GM04503 (cell line): ENCODE data around the gene FAM219B.

Source experiments
- DNase-seq: peaks from one replicate; pipeline ENCODE4 v3.0.0-alpha.2; 2012; ENCODE audit warnings: low read depth

The FAM219B gene

DNA sequence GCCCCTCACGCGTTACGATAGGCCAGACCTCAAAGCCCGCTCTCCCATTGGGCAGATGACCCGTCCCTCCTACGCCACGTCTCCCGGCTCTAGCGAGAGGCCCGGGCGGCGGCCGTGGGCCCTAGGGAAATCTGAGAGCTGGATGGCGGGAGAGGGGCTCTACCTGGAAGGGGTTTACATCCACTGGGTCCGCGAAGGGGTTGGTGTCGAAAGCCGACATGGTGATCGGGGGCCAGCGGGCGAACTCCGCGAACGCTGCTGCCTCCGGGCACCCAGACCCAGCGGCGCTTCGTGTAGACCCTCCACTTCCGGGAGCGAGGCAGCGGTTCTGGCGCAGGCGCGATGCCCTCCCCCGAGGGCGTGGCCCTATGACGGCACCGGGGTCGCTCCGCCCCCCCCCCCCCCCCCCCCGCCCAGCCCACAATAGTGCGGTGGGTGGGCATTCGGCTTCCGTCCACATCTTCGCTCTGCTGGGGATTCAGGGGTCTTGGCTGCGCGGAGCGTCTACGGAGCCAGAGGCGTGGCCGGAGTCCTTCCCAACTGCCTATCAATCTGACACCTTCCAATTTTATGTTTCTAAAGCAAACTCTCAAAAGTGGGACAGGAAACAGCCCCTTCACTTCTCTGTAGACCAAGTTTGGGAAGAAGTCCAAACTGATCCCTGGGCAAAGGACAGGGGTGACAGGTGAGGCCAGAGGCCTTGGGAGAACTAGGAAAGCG lies 33.5 kb downstream of the FAM219B start, which contains the start of gene SCAMP2:
TSS of gene SCAMP2 (minus strand) at position 330 of the 720 bp plus-strand sequence. CDS start at position 220, 110 bp downstream.
- peak; percentile 76 for DNase-seq

DNA sequence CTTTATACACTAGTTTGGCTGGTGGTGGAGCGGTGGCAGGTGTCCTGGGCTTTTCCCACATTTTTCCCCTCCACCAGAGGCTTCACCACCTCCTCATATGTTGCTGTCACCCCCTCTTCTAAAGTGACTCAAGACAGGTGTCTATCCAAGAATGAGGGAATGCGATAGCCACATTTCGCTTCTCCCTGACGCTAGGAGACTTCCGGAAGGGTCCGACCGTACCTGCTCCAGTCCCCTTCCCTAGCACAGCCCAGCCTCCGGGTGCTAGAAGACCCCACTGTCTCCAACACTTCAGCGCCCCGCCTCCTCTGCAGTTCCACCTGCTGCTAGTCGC lies 34.0 kb downstream of the FAM219B start:
- no peak for DNase-seq

DNA sequence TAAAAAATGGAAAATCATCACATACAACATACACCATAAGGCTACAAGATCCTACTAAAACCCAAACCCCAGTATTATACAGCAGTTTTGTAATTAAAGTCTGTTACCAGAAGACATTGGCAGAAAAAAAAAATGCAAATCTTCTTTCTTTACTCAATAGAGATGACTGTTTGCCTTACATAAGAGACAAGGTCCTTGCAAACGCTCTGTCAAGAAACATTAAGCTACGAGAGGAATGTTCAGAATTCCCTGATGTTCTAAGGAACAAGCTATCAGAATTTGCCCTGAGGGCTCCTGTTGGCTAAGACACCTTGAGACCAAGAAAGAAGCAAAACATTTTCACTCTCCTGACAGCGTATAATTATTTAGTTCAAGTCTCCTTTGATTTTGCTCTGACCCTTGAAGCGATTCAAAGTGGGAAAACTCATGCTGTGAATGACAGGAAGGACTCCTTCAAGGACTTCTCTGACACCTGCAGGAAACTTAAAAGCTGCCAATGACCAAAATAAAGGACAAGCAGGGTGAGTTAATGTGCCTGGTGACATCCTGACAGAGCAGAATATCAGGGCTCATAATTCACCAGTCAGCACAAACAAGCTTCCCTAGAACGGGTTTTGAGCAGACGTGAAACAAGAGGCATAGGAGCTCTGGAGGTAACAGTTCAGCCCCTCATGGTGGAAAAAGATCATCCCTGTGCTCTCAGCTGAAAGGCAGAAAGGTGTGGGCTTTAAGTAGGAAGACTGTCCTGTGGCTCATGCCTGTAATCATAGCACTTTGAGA lies 36.0 kb downstream of the FAM219B start:
- DNase-seq = peak; percentile 10

DNA sequence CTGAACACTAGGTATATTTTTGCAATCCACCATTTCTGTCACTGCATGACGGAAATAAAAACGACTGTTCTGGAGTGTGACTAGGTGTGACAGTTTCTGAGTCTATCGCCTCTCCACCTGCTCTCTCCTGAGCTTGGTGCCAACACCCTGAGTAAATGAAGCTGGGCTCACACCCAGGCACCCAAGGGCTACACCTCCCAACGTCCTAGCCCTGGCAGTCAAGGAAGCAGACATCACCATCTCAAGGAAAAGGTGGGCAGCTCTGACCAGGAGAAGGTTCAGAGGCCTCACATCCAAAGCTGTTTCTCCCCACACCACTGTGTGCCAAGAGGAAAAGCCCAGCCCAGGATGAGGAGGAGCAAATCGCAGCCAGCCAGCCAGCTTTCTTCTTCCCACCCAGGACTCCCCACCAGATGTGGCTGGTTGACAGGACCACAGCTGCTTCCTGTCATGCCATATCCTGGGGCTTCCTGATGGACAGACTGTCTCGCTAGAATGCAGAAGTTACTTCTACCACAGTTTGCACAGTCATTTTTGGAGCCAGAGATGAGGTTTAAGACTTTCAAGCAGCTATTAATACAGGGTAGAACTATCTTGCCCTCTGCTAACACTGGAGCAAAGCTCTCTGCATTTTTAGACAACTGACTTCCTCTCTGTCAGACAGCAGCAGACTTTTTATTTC lies 36.8 kb downstream of the FAM219B start:
- DNase-seq = no peak

DNA sequence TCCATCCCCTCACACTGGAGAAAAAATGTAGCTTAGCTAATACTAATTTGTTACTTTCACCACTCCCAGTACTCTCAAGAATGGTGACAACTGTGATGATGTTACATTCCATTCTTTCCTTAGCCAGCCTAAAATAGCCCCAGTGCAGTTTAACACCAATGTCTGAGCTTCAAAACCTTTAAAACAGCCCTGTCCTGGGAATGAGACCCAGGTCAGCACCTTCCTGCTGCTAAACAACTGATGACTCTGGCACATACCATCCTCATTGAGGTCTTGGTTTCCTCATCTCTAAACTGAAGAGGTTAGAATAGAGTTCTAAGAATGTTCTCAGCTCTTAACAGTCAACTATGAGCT lies 37.3 kb downstream of the FAM219B start:
- DNase-seq = peak; percentile 15

DNA sequence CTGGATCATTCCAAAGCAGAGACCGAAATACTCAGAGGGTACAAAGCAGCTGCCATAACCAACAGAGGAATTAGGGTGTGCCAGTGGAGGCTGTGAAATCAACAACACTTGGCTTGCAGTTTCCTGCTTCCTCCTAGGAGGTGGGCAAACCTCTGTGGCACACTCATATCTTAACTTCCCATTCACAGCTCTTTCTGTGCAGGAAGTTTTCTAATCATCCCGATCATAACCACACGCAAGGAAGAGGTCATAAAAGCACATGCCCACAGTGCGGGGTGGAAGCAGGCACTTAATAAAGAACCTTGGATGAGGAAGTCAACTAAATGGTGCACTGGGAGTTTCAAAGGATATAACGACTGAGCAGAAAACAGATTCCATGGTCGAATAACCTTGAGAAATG lies 38.6 kb downstream of the FAM219B start:
- DNase-seq = no peak

DNA sequence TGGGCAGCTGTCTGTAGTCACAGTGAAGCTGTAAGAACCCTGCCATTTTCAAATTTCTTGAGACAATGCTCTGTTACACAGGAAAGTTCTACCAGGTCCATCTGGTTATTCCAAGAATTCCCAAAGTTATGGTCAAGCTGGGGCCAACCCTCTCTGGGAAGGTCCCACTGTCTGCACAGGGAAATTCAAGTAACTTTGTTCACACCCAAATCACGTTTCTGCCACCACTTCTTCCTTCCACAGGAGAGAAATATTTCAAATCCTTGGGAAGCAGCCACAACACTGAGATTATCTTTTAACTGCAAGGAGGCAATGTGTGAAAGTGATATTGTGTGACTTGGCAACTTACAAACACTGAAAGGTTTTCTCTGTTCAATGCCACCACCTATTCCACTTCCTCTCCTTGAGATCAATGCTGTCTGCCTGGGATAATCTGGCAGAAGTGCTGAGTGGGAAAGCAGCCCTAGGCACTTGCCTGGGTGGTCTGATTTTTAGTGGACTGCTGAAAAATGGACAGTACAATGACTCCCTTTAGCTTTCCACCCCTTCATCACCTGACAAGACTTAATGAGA lies 39.1 kb downstream of the FAM219B start:
- DNase-seq = no peak

DNA sequence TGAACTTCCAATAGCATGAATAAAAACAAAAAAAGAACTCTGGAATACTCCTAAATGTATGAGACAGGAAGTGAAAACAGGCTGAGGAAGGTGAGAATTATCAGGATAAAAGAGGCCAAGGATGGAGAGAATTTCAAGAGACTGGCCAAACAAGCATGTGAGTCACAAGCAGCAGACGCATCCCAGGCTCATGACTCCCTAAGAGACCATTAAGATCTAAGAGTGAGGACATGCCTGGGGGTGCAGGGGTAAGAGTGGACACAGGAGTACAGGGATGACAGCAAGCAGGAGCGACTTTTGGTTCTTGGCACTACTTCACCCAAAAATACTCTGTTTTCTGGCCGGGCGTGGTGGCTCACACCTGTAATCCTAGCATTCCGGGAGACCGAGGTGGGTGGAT lies 40.6 kb downstream of the FAM219B start:
- peak; percentile 17 for DNase-seq

DNA sequence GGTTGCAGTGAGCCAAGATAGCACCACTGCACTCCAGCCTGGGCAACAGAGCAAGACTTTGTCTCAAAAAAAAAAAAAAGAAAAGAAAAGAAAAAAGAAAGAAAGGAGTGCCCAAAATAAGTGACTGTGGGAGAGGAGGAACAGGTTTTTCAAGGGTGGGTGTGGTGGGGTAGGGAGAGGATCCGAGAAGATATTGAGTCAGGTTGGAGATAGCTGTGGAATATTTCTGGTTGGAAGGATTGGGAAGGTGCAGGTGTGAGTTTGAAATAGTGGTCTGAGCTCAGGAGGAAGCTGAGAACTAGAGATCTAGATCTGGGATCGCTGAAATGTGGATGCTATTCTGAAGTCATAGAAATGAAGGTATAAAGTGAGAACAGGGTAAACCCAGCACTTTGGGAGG lies 41.3 kb downstream of the FAM219B start:
- no peak for DNase-seq

DNA sequence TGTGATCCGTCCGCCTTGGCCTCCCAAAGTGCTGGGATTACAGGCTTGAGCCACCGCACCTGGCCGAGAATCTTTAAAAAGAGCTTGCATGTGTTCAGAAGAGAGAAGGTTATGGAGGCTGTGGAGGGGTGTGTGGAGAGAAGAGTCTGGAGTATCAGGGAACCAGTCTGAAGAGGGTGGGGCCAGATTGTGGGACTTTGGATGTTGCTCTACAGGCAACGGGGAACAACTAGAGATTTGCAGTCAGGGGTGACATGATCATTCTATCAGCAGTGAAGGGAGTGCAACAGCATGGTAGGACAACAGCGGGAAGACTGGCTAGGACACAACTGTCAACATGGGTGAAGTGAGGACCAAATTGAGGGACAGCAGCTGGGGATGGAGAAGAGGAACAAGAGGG lies 42.4 kb downstream of the FAM219B start:
- no peak for DNase-seq

DNA sequence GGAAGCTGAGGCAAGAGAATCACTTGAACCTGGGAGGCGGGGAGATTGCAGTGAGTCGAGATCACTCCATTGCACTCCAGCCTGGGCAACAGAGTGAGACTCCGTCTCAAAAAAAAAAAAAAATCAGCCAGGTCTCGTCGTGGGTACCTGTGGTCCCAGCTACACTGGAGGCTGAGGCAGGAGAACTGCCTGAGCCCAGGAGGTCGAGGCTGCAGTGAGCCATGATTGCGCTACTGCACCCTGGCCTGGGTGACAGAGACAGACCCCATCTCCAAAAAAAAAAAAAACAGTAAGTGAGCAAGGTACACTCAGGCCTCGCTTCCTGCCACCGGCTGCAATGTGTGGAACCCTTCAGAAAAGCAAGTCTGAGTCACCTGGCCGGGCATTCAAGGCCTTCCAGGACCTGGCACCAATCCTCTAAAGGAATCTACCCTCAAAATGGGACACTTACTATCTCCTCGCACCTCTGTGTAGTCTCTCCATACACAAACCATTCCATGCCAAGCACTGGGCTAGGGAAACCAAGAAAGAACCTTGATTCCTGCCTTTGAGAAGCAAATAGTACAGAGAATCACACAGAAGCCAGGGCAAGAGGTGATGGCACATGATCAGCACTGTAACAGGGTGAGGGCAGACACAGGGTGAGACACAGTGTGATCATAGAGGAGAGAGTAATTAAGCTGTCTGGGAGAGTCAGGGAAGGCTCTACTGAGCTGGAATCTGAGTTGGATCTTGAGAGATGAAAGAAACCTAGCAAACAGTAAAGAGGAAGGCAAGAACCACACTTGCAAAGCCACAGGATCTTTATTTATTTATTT lies 43.2 kb downstream of the FAM219B start:
- peak; percentile 5 for DNase-seq

DNA sequence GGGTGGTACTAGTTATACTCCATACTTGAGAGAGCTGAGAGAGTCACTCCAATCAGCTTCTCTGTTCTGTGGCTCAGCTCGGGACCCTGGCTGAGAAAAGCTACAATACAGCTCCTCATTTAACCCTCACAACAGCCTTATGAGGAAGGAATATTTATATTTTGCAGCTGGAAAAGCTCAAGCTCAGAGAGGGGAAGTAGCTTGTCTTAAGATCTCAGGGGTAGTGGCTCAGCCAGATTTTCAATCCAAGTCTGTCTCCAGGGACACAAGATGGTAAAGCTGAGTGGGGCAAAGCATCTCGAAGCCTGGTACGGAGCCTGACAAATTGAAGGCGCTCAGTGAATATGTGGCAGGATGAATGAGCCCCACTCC lies 48.3 kb downstream of the FAM219B start:
- no peak for DNase-seq

DNA sequence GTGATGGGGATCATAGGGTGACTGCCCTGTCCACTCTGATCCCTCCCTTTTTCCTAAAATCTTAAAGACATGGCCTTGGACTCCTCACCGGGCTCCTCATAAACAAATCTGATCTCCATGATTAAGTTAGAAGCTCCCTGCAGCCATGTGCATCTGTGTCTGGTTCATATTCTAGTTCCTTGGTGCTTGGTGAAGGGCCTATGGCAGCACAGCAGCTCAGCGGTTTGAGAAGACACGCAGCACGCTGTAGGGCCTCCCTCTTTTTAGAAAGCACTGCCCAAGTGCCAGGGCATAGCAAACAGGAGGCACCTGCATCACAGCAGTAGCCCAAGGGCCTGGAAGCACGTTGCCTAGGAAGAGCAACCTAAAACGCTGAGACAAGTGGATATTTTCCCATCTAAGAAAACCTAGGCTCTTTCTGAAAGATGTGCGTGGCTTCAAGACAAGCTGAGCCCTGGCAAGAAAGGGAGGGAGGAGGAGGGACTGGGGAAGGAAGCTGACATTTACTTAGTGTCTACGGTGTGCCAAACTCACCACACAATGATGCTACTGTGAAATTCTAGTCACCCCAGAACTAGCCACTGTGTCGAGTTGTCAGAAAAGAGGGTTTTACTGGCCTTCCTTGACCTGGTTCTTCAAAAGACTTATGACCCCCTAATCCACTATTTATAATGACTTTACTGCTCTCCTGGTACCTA lies 48.8 kb downstream of the FAM219B start:
- no peak for DNase-seq

DNA sequence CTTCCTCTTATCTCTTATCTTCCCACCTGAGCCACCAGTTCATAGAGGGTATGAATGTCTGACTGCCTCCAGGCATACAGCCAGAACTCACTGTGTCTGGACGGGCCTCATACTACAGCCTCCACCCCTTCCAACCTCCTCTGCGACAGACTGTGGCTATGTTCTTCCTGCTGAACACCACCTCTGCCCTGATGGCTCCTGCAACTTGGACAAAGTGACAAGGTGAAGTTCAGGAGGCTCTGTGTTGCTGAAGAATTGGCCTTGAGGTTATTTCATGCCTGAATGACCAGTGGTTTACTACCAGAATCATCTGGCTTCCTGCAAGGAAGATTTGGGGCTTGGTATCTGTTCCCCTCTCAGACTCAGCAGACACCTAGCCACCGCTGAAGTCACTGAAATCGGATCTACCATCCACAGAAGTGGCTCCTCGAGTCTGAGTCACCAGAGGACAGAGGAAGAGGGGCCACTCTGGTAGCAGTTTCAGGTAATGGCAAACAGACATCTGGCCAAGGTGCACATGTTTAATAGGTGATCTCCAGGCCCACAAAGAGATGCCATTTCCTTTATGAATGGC lies 49.5 kb downstream of the FAM219B start:
- no peak for DNase-seq

DNA sequence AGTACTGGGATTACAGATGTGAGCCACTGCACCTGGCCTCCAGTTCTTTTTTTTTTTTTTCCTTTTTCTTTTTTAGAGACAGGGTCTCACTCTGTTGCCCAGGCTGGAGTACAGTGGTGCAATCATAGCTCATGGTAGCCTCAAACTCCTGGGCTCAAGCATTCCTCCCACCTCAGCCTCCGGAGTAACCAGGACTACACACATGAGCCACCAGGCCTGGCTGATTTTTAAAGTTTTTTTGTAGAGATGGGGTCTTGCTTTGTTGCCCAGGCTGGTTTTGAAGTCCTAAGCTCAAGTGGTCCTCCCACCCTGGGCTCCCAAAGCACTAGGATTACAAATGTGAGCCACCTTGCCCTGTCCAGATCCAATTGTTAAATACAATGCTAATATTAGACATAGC lies 50.1 kb downstream of the FAM219B start:
- no peak for DNase-seq

DNA sequence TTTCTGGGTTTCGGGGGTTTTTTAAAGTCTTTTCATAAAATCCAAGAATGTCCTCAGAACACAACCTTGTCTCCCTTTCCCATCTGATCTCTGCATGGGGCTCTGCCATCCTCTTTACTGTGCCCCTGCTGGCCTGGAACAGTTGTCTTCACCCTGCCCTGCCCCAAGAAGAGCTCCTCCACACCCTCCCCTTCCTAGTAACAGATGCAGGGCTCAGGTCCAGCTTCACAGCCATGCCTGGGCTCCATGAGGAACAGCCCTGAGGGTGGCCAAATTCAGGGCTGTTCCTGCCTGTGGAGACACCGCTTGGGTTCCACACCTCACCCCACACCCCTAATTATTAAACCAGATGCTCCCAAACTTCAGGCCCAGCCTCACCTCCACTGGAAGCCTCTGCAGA lies 50.8 kb downstream of the FAM219B start:
- no peak for DNase-seq

DNA sequence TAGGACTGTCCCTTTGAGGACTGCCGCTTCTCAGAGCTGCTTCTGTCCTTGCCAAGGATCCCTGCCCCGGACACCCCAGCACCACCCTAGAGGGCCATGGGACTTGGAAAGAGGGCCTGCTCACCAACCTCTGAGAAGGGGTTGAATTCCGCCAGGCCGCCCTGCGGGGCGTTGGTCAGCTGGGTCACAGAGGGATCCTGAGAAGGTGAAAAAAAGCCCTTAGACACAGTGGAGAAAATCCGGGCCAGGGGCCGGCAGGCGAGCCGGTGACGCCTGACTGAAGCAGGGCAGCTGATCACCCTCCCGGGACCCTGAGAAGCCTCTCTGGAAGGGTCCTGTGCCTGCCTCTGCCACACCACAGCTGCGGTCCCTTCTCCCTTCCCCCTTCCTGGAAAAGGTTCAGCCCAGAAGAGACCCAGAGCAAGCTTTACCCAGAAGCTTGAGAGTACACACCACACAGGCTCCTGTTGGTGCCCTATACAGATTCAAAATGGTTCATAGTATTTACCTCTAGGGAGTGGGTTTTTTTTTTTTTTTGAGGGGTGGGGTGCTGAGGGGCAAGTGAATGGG lies 52.1 kb downstream of the FAM219B start:
- no peak for DNase-seq

DNA sequence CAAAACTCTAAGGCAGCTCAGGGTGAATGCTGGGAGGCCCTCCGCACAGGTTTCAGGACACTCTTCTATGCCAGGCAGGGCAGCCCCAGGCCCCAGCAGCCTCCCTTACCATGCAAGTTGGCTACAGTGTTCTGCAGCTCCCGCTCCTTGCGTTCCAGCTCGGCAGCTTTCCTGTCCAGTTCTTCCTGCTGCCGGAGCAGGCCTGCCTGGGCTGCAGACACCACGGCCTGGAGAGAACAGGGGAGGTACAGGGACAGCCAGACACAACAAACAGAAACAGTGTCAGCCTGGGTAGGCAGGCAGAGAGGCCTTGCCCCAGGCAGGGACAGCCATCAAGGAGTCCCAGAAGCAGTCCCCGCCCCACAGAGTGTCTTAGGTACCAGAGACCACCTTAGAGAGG lies 54.7 kb downstream of the FAM219B start:
- DNase-seq = no peak

DNA sequence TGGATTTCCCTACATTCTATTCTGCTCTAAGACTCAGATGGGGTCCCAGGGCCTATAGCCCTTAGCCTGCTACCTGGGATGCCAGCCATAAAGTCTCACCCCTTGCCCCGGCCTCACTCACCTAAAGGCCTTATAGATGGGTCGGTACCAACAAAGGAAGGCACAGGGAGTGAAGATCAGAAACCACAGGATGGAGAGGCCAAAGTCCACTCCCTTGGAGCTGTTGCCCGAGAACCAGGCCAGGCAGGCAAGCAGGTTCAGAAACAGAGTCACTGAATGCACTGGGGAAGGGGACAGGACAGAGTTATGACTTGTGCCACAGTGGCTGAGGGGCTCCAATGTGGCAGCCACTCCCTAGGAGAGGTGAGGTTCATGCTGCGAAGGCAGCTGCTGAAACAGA lies 56.3 kb downstream of the FAM219B start:
- DNase-seq = no peak
